ENCODE measurements around the gene PFKFB3.

The PFKFB3 gene

DNA sequence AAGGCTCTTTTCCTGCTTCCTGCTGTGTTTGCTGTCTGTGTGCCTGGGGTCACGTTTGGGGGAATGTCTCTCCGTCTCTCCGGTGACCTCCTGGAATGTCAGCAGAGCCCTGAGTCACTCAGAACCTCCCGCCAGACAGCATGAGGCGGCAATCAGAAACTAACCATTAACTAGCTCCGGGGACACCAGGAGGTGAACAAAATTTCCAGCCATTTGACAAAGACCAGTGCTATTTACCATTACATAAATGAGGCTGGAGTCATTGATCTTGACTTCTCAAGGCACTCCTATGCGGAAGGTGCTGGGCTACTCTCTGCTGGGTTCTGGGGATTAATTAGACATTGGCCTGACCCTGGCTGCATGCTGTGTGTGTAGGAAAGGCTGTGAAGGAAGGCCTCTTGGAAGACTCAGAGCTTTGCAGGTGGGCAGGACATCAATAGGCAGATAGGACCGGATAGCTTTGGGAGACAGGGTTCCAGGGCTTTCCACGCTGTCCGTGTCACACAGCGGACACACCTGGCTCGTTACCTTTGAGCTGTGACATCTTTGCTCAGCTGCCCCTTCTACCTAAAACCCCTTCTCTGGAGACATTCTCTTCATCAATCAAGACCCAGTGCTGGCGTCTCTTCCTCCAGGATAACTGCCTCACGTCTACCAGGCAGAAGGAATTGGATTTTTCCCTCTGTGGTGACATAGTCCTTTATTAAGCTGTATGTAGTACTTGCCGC is 77.0 kb downstream of the PFKFB3 start:
- Histone ChIP-seq H3K79me2 (ENCODE audit: low read length) (no peaks in the 10 kb centered on the region), H3K27ac (ENCODE audit: low read length) (no peak overlapping the region), H3K4me3 (ENCODE audit: low read length) (no peak overlapping the region), H3K4me1 (ENCODE audit: low read length) (no peaks in the 10 kb centered on the region), H4K20me1 (ENCODE audit: insufficient read depth, low read length) (no peaks in the 10 kb centered on the region), H3K36me3 (replicated peaks; ENCODE audit: insufficient read depth, low read length) (no peaks in the 10 kb centered on the region), H3K9me3 (replicated peaks; ENCODE audit: insufficient read depth, low read length) (no peaks in the 10 kb centered on the region), H3K27me3 (replicated peaks; ENCODE audit: insufficient read depth, low read length) (no peaks in the 10 kb centered on the region), H3K4me2 (ENCODE audit: low read depth, low read length) (no peak overlapping the region), H3K9ac (ENCODE audit: low read length) (no peak overlapping the region), H2AFZ (ENCODE audit: low read length) (no peak overlapping the region), H3F3A (ENCODE audit: insufficient read depth, low read length) (no peaks in the 10 kb centered on the region), H3K9me2 (replicated peaks; ENCODE audit: insufficient read depth, low read length) (no peaks in the 10 kb centered on the region)
- DNase-seq: no peak
- TF ChIP-seq EZH2 (optimal IDR thresholded peaks at IDR 0.05; ENCODE audit: low read depth, low read length) (no peak), EZH2phosphoT487 (IDR thresholded peaks at IDR 0.05; ENCODE audit: low read length) (no peak)
- TF ChIP-seq, protein P1, sequence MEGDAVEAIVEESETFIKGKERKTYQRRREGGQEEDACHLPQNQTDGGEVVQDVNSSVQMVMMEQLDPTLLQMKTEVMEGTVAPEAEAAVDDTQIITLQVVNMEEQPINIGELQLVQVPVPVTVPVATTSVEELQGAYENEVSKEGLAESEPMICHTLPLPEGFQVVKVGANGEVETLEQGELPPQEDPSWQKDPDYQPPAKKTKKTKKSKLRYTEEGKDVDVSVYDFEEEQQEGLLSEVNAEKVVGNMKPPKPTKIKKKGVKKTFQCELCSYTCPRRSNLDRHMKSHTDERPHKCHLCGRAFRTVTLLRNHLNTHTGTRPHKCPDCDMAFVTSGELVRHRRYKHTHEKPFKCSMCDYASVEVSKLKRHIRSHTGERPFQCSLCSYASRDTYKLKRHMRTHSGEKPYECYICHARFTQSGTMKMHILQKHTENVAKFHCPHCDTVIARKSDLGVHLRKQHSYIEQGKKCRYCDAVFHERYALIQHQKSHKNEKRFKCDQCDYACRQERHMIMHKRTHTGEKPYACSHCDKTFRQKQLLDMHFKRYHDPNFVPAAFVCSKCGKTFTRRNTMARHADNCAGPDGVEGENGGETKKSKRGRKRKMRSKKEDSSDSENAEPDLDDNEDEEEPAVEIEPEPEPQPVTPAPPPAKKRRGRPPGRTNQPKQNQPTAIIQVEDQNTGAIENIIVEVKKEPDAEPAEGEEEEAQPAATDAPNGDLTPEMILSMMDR (IDR thresholded peaks at IDR 0.05; ENCODE audit: low read length): no peak

DNA sequence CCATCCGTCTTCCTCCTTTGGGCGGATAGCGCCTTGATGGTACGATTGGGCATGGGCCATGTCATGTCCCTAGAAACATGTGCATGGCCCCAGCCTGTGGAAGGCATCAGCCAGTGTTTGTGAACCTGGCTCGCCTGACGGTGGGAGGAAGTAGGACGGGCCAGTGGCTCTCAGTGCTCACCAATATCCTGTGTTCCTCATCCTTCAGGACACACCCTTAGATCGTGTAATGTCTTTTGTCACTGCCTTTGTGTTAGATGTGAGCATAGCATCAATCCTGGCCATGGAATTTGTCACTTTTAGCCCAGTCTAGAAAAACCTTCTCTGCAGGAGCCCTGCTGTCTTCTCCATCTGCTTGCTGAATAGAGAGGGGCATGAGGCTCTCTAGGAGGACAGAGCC is 77.6 kb downstream of the PFKFB3 start:
- Histone ChIP-seq H3K27me3 (replicated peaks; ENCODE audit: insufficient read depth, low read length) (no peaks in the 10 kb centered on the region), H3K9me2 (replicated peaks; ENCODE audit: insufficient read depth, low read length) (no peaks in the 10 kb centered on the region), H3K9ac (ENCODE audit: low read length) (no peak overlapping the region), H3K9me3 (replicated peaks; ENCODE audit: insufficient read depth, low read length) (no peaks in the 10 kb centered on the region), H3K4me1 (ENCODE audit: low read length) (no peaks in the 10 kb centered on the region), H3K4me3 (ENCODE audit: low read length) (no peak overlapping the region), H3K36me3 (replicated peaks; ENCODE audit: insufficient read depth, low read length) (no peaks in the 10 kb centered on the region), H3F3A (ENCODE audit: insufficient read depth, low read length) (no peaks in the 10 kb centered on the region), H3K79me2 (ENCODE audit: low read length) (no peaks in the 10 kb centered on the region), H4K20me1 (ENCODE audit: insufficient read depth, low read length) (no peaks in the 10 kb centered on the region), H2AFZ (ENCODE audit: low read length) (no peak overlapping the region), H3K27ac (ENCODE audit: low read length) (no peak overlapping the region), H3K4me2 (ENCODE audit: low read depth, low read length) (no peak overlapping the region)
- no peak for DNase-seq
- TF ChIP-seq EZH2 (optimal IDR thresholded peaks at IDR 0.05; ENCODE audit: low read depth, low read length) (no peak), EZH2phosphoT487 (IDR thresholded peaks at IDR 0.05; ENCODE audit: low read length) (no peak)
- TF ChIP-seq, protein P1 (IDR thresholded peaks at IDR 0.05; ENCODE audit: low read length): no peak

DNA sequence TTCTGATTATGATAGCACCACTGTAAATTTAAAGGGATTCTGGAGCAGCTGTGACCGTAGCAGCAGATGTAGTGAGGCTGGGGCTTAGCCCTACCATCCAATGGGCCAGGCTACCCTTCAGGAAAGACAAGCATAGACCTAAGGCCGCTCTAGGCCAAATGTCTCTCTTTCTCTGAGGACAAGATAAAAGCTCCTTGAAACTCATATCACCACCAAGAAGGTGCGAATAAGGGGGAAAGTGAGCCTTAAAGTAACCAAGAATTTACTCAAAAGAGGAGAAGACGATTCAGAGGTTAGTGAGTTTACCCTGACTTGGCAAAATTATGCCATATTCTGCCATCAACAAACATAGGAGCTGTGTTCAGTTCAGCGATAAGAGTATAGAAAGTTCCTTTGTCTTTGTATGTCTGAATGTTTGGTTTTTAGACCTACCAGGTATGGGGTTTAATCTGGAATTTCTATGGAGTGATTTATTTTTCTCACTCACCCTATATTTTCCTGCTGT is 79.8 kb downstream of the PFKFB3 start:
- H3K9me2 ChIP-seq (replicated peaks; ENCODE audit: insufficient read depth, low read length): no peaks in the 10 kb centered on the region
- no peaks in the 10 kb centered on the region for H3K27me3 ChIP-seq (replicated peaks; ENCODE audit: insufficient read depth, low read length)
- no peak overlapping the region for H3K9ac ChIP-seq (ENCODE audit: low read length)
- TF ChIP-seq, protein P1 (IDR thresholded peaks at IDR 0.05; ENCODE audit: low read length): no peak
- TF ChIP-seq EZH2phosphoT487 (IDR thresholded peaks at IDR 0.05; ENCODE audit: low read length): no peak
- no peaks in the 10 kb centered on the region for H3K4me1 ChIP-seq (ENCODE audit: low read length)
- no peaks in the 10 kb centered on the region for H3K79me2 ChIP-seq (ENCODE audit: low read length)
- no peaks in the 10 kb centered on the region for H3K36me3 ChIP-seq (replicated peaks; ENCODE audit: insufficient read depth, low read length)
- no peak for DNase-seq
- H3K27ac ChIP-seq (ENCODE audit: low read length): no peak overlapping the region
- no peak overlapping the region for H3K4me3 ChIP-seq (ENCODE audit: low read length)
- no peaks in the 10 kb centered on the region for H4K20me1 ChIP-seq (ENCODE audit: insufficient read depth, low read length)
- H2AFZ ChIP-seq (ENCODE audit: low read length): no peak overlapping the region
- no peaks in the 10 kb centered on the region for H3K9me3 ChIP-seq (replicated peaks; ENCODE audit: insufficient read depth, low read length)
- no peak overlapping the region for H3K4me2 ChIP-seq (ENCODE audit: low read depth, low read length)
- no peaks in the 10 kb centered on the region for H3F3A ChIP-seq (ENCODE audit: insufficient read depth, low read length)
